ENCODE results near the gene PAPOLA. TPM values are rescaled to one million over a fixed set of nuclear protein-coding genes. Genes with fewer than 3 reads are reported as not detected.
A peak's percentile ranks its signal among the peaks of the same experiment; 100 is the strongest.
"Not testable (repeated sequence)": the region's sequence is repeated elsewhere in the genome, so short reads cannot be mapped to it uniquely, and the experiment has no call there.

PAPOLA gene
- total RNA-seq, 3 donors from 2014 or later = 110 to 254 (median 187) TPM

- H3K36me3 ChIP-seq = no peaks in the 10 kb centered on the region
- H3K27ac ChIP-seq = no peak overlapping the region
- no peaks in the 10 kb centered on the region for H3K9me3 ChIP-seq
- no peaks in the 10 kb centered on the region for H3K27me3 ChIP-seq
- intact Hi-C loops (cut with DNase I; ENCODE audit: low total_unique reads) = no loop called here
- no peaks in the 10 kb centered on the region for H3K4me1 ChIP-seq
- DNase-seq (ENCODE audit: low spot score in 2 of 2) = no peak
- TF ChIP-seq, protein P1, sequence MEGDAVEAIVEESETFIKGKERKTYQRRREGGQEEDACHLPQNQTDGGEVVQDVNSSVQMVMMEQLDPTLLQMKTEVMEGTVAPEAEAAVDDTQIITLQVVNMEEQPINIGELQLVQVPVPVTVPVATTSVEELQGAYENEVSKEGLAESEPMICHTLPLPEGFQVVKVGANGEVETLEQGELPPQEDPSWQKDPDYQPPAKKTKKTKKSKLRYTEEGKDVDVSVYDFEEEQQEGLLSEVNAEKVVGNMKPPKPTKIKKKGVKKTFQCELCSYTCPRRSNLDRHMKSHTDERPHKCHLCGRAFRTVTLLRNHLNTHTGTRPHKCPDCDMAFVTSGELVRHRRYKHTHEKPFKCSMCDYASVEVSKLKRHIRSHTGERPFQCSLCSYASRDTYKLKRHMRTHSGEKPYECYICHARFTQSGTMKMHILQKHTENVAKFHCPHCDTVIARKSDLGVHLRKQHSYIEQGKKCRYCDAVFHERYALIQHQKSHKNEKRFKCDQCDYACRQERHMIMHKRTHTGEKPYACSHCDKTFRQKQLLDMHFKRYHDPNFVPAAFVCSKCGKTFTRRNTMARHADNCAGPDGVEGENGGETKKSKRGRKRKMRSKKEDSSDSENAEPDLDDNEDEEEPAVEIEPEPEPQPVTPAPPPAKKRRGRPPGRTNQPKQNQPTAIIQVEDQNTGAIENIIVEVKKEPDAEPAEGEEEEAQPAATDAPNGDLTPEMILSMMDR (IDR thresholded peaks at IDR 0.05) = no peak
- no peak for TF ChIP-seq POLR2A (IDR thresholded peaks at IDR 0.05)
- TF ChIP-seq POLR2AphosphoS5 (IDR thresholded peaks at IDR 0.05) = no peak
- no peak overlapping the region for H3K4me3 ChIP-seq
Measured at GRCh38 chr14:96497586-96497985, 4.6 kb upstream of the PAPOLA start.

- Histone ChIP-seq H3K4me1 (peaks cover 0 to 15% of the 10 kb centered on the region in 2 donors), H3K27ac (peak overlapping the region; percentile 99), H3K27me3 (no peaks in the 10 kb centered on the region), H3K36me3 (no peaks in the 10 kb centered on the region), H3K4me3 (peak overlapping the region; percentile 82 to 95 (median 93)), H3K9me3 (no peaks in the 10 kb centered on the region)
- no peak for DNase-seq (ENCODE audit: low spot score in 2 of 2)
- TF ChIP-seq, protein P1 (IDR thresholded peaks at IDR 0.05) = no peak
- TF ChIP-seq POLR2A (IDR thresholded peaks at IDR 0.05) (no peak), POLR2AphosphoS5 (IDR thresholded peaks at IDR 0.05) (no peak)
- intact Hi-C loops (cut with DNase I; ENCODE audit: low total_unique reads) = no loop called here
Measured at GRCh38 chr14:96501217-96501739, 904 bp upstream of the PAPOLA start.

DNA sequence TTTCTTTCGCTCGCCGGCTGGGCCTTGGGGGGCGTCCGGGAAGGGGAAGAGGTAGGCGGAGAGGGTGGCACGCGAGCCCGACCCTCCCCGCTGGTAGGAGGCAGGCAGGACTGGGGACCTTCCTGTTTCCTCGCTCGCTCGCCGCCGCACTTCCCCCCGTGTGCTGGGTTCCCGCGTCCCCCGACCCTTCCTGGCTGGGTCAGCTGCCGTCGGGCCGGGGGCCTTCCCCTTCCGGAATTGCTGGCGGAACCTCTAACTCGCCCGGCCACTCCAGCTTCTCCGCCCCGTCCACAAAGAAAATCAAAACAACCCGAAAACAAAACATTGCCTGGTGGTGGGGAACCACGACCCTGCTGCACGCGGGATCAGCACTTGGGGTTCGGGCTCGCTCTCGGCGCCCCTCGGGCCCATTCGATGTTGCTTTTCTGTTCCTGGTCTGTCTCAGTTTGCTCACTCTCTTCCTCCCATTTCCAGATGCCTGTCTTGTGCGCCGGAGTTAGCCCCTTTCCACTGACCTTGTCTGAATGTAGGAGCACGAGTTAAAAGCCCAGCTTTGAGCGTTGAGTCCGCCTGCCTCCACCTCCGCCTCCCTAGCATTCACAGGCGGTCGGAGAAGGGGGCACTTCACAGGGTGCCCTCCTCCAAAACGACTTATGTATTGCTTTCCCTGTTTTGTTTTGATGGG, 581 bp downstream of the PAPOLA start:
- Histone ChIP-seq H3K36me3 (no peaks in the 10 kb centered on the region), H3K4me1 (peaks cover 0 to 15% of the 10 kb centered on the region in 2 donors), H3K27me3 (no peaks in the 10 kb centered on the region), H3K27ac (peak overlapping the region; percentile 99), H3K4me3 (peak overlapping the region; percentile 82 to 95 (median 93)), H3K9me3 (no peaks in the 10 kb centered on the region)
- TF ChIP-seq POLR2A (IDR thresholded peaks at IDR 0.05) (no peak), POLR2AphosphoS5 (IDR thresholded peaks at IDR 0.05) (no peak)
- TF ChIP-seq, protein P1 (IDR thresholded peaks at IDR 0.05) = no peak
- peak in 1 of 2 donors; percentile 55 for DNase-seq (ENCODE audit: low spot score in 2 of 2)
- intact Hi-C loops (cut with DNase I; ENCODE audit: low total_unique reads) = no loop called here

DNA sequence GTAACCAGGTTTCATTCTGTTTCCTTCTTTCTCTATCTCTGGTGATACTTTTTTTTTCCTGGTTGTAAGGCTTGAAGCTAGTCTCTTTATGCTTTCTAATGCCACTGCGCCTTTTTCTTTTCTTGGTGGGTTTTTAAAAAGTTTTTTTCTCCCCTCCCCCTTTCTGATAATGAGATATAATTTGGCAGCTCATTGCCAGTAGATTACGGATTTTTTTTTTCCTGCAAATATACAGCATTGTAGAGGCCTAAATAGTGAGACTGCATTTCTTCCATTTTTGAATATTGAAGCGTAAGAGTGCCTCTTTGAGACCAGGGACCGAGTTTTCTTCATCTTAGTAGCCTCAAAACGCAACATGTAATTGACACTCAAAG, 1.1 kb downstream of the PAPOLA start:
- H3K4me1 ChIP-seq = peaks cover 0 to 15% of the 10 kb centered on the region in 2 donors
- intact Hi-C loops (cut with DNase I; ENCODE audit: low total_unique reads) = no loop called here
- H3K27ac ChIP-seq = peak overlapping the region; percentile 99
- no peaks in the 10 kb centered on the region for H3K27me3 ChIP-seq
- DNase-seq (ENCODE audit: low spot score in 2 of 2) = no peak
- no peaks in the 10 kb centered on the region for H3K36me3 ChIP-seq
- peak overlapping the region; percentile 82 to 95 (median 93) for H3K4me3 ChIP-seq
- TF ChIP-seq POLR2A (IDR thresholded peaks at IDR 0.05) (no peak), POLR2AphosphoS5 (IDR thresholded peaks at IDR 0.05) (no peak)
- TF ChIP-seq, protein P1 (IDR thresholded peaks at IDR 0.05) = no peak
- no peaks in the 10 kb centered on the region for H3K9me3 ChIP-seq

GRCh38 chr14:96504353-96504752, 2.2 kb downstream of the PAPOLA start:
- H3K4me1 ChIP-seq = peaks cover 0 to 15% of the 10 kb centered on the region in 2 donors

More at GRCh38 chr14:96504353-96504752, 2.2 kb downstream of the PAPOLA start:
- peak overlapping the region in 1 of 3 donors; percentile 82 for H3K4me3 ChIP-seq
- H3K27me3 ChIP-seq; DNase-seq (ENCODE audit: low spot score in 2 of 2); intact Hi-C loops (cut with DNase I; ENCODE audit: low total_unique reads); H3K27ac ChIP-seq; H3K9me3 ChIP-seq; H3K36me3 ChIP-seq: not testable (repeated sequence)

Measured in breast epithelium (tissue), 4 donors.